Measurements from ENCODE around the gene KLF11.

GRCh38 chr2:9999693-10000092 is 43.7 kb upstream of the KLF11 start:
- no peak for TF ChIP-seq EZH2phosphoT487 (IDR thresholded peaks at IDR 0.05; ENCODE audit: insufficient read depth, low read depth)
- no peak for TF ChIP-seq EZH2 (IDR thresholded peaks at IDR 0.05; ENCODE audit: insufficient read depth, poor library complexity, severe bottlenecking)

Data from GM23248 (cell line).